GM10847 (cell line): ENCODE measurements around the gene MBOAT2.
A peak's percentile ranks its signal among the peaks of the same experiment; 100 is the strongest.

Experiments used
- POLR2A ChIP-seq: IDR thresholded peaks from 2 replicates; pipeline ENCODE4 v1.6.1; 2011; ENCODE audit not compliant: insufficient read length; ENCODE audit errors: extremely low read depth

MBOAT2 gene, protein sequence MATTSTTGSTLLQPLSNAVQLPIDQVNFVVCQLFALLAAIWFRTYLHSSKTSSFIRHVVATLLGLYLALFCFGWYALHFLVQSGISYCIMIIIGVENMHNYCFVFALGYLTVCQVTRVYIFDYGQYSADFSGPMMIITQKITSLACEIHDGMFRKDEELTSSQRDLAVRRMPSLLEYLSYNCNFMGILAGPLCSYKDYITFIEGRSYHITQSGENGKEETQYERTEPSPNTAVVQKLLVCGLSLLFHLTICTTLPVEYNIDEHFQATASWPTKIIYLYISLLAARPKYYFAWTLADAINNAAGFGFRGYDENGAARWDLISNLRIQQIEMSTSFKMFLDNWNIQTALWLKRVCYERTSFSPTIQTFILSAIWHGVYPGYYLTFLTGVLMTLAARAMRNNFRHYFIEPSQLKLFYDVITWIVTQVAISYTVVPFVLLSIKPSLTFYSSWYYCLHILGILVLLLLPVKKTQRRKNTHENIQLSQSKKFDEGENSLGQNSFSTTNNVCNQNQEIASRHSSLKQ

DNA sequence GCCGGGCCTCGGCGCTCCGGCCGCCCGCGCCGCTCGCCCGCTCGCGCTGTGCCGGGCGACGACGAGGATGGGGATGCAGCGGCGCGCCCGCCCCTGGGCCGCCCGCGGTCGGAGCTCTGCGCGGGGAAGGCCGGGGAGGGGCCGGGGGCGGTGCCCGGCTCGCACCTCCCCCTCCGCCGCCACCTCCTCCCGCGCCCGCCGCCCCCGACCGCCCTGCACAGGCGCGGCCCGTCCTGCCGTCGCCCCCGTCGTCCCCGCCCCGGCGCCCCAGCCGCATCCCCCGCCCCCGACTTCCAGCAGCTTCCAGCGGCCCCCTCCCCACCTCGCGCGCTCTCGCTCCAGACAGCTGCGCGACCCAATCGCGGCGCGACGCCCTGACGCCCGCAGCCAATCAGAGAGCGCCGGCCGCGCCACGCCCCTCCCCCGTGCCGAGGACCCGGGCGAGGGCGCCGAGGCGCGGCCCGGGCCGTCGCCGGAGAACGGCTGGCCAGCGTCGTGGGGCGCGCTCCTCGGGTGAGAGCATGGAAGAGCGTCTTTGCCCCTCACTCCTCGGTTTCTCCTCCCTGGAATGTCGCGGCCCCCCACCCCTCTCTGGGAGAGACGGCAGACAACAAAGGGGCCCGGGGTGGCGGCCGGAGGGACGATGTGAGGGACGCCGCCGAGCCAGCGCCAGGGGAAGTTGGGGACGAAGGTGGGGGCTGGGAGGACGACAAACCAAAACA is at the start of gene MBOAT2:
Gene MBOAT2, minus strand, starts transcription at position 69 of the 722 bp plus-strand sequence. CDS start 70 bp downstream, outside the sequence.
- peak; percentile 33 for TF ChIP-seq POLR2A

DNA sequence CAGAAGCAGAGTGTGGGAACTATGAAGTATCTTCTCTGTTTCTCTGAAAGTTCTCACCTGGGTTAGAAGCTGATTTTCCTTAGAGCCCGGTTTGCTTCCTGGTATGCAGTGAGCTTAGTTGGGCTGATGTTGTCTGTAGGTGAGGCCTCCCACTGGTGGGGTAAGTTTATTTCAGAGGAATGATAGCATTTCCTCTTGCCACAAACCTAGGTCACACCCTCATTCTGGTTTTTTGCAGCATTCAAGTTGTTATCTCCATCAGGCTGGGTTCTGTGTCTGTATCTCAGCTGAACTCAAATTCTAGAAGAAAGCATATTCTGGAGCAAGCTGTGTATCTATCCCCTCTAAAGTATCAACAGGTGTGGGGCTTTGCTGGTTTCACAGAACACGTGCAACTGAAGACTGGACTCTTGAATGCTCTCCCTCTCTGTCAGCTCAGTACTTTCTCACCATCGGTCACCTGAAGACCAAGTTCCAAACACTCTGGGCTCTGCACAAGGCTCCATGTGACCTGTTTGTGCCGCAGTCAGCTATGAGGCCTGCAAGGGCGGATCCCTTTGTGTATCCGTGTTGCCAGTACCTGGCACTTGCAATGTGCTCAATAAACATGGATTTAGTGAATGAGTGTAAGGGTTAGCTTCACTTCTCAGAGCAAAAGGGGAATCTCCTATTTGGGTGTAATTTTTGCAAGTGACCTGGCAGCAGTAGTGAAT is 49.5 kb upstream of the MBOAT2 start:
- no peak for TF ChIP-seq POLR2A

DNA sequence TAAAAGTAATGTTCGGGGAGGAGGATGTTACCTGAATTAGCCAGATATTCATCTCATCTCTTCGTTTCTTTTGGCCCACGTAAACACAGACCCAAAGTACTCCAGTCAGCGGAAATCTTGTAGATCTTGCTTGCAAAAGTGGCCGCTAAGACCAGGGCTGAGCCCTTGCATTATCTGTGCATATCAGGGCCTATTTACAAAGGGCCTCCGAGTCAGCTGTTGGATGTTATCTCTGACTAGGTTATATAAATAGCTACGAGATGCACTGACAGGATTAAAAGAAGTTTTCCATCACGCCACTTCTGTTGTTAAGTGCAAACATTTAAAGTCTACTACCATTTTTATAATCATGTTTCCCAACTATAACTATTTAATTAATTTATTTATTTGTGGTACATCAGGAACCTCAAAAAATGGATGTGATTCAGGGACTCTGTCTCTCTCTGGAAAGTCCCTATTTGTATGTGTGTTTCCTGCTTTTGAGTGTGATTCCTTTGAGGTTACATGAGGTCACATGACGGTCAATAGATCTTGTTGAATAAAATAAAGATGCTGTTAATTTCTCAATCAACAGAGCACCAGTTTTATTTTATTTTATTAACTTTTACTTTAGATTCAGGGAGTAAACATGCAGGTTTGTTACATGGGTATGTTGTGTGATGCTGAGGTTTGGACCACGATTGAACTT is 46.8 kb upstream of the MBOAT2 start:
- TF ChIP-seq POLR2A, result no peak

DNA sequence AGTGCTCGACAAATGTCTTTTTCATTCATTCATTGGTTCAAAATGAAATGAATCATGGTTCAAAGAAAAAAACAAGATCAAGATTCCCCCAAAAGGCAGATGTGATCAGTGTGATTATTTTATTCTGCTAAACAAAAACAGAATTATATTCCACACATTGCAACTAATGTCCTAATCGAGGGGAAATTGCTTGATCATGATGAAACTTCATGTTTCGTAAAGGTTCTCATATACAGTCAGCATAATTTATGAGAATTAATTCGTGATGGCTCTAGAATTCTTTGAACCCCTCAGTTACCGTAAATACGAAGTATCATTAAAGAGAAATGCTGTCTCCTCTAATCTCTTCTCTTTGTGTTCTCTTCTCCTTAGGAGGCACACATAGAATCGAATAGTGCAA is 42.1 kb upstream of the MBOAT2 start:
- TF ChIP-seq POLR2A, result no peak

DNA sequence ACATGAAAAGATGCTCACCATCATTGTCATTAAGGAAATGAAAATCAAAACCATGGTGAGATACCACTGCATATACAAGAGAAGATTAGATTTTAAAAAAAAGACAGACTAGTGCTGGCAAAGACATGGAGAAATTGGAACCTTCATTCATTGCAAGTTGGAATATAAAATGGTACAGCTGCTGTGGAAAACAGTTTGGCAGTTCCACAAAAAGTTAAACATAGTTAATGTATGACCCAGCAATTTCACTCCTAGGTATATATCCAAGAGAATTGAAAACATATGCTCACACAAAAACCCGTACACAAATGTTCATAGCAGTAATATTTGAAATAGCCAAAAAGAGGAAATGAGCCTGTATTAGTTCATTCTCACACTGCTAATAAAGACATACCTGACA is 33.7 kb upstream of the MBOAT2 start:
- TF ChIP-seq POLR2A, result no peak

DNA sequence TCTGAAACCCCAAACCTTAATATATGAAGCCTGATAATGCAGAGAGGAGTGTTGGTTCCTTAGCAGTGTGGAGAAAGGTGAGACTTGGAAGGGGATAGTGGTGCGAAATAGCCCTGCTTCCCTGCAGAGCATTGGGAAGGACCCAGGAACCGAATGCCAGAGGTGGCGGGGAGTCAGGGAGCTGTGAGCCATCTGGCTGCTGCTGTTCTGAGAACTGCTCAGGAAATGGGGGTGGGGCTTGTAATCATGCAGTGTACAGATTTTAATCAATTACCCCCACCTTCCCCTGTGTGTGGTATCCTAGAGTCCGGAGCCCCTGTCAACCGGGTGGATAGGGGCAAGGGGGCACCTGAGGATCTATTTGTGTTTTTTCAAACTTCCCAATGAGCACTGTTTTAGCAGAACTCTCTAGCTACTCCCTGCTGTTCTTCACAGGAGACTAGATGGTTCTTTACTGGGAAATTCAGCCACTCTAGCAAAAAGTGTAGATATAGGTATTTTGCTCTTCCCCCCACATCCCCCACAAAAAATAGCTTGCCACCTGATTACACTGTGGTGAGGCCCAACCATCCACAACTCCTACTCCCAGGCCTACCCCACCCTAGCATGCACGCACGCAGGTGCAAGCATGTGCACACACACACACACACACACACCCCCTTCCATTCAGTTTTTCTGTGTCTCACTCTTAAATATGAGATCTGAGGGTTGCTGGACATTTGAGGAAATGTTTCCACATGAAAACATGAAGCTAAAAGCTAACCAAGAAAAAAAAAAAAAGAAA is 30.1 kb upstream of the MBOAT2 start:
- TF ChIP-seq POLR2A, result no peak

DNA sequence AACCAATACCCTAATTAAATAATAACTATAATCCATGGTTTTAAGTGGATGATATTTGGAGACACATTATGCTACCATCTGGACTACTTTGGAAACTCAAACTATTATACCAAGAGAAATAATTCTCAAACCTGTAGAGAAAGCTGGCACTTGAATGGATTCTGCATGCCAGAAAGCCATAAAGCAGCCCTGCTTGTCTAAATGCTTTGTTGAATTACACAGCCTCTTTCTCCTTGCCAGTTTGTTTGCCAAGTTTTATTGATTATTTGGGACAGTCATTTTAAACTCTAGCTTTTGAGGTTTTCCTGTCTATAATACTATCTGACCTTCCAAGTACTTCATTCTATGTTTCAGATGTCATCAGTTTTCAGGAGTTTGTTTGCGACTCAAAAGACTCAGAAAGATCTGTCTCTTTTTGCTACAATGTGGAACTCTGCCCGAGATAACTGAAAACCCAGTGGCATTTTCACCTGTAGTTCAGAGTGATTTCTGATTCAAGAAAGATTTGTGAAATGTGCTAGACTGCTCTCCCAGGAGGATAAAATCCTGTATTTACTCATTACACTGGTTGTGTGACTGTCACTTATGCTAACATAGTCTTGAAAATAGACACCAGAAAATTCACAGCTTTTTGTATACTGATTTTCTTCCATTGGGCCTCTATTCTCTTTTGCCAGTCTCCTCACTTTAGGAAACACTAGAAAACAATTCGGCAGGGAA is 29.2 kb upstream of the MBOAT2 start:
- no peak for TF ChIP-seq POLR2A

DNA sequence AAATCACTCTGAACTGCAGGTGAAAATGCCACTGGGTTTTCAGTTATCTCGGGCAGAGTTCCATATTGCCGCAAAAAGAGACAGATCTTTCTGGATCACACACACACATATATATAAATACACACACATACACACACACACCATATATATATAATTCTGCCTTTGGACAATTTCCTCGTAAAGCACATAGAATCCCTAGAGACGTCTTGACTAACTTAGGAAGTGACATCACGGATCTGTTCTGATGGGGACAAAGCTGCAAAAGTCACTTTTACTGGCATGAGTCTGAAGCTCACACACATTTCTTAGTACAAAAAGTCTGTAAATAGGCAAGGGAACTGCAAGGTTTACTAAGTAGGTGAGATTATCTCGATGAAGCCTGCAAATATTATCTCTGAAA is 28.6 kb upstream of the MBOAT2 start:
- TF ChIP-seq POLR2A, result no peak

DNA sequence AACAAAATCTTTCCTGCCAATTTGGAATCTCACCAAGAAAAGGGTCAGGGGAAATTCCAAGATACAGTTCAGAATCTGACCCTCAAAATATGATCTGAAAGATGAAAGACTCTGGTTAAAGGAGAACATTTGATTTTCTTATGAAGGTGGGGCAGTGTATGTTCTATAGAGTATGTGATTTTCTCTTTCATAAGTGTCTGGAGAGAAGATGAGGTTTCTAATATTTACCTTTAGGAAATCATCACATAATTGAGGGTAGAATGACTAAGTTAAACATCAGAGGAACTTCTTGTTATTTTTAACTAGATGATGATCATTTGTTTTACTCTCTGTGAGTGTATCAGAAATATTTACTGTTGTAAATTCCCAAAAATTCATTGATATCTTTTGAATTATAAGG is 27.8 kb upstream of the MBOAT2 start:
- no peak for TF ChIP-seq POLR2A

DNA sequence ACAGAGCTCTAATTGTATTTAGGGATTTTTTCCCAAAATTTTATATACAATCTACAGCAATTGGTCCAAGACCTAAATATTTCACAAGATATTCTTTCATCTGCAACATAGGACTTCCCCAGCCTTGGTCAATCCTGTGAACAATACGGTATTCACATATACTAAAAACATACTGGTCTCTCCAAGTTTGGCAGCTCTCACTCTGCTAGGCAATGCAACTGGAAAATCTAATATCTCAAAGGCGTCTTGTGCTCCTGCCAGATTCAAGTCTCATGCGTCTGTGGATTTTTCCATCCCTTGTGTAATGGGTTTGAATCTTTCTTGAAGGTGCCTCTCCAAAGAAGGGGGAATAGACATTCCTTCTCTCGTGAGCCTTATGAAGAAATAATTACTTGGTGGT is 27.4 kb upstream of the MBOAT2 start:
- no peak for TF ChIP-seq POLR2A

DNA sequence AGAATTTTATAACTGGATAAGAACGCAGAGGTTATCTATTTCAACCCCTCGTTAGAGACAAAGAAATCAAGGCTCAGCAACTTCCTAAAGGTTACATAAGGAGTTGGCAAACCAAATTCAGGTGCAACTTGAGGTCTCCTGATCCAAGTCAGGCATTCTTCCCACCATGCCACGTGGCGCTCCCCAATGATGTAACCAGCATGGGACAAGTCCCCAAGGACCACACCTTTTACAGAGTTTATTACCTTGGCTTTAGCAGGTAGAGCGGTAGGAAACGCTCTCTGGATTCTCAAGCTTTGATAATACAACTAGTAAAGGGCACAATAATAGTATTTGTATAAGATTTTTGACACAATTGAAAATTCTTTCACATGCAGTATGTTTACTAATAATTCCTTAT is 26.7 kb upstream of the MBOAT2 start:
- no peak for TF ChIP-seq POLR2A

DNA sequence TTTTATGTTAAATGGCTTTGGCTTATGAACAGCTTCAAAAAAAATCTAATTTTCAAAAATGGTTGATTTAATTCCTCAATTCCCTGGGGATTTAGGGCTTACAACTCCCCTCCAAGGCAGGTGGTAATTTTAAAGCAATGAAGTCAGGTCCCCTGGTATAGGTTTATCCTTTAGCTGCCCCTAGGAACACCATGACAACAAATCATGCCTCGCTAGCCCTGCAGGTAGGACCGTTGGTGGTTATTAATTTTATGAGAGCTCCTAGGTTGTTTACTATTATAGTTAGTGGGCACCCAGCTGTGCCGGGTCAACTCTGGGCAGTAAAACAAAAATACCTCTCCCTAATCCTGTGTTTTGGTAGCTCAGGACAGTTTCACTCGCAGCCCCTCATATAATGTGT is 26.2 kb upstream of the MBOAT2 start:
- no peak for TF ChIP-seq POLR2A

DNA sequence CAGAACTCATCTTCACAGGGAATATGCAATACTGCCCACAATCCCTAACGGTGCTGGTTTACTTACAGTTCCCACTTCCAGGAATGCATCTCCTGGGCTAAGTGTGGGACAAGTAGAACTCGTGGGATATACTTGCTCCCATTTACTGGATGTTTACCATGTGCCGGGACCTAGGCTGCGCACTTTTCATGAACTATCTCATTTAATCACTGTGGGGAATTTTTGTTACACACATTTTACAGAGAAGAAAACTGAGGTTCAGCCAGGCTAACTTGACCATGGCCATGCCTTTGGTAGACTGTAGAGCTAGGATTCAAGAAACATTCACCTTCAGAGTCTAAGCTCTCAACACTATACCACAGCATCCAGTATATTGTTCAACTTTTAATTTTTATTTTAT is 24.4 kb upstream of the MBOAT2 start:
- TF ChIP-seq POLR2A, result no peak

DNA sequence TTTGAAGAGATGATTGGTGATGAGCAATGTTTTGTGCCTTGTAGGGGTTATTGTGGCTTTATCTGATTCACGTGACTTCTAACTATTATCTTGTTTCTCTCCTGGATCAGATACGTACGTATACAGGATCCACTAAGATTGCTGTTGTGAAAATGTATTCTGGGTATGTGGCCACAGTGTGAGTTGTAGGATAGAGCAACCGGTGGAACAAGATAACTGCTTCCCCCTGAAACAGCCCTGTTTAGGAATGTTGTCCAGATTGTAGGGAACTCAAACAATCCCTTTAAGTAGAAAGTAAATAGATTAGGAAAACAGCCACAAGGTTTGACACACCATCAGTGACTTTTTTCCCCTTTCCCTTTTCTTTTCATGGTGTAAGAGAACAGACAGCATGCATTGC is 22.3 kb upstream of the MBOAT2 start:
- TF ChIP-seq POLR2A, result no peak
